Endometrial microvascular endothelial cells (primary cell): ENCODE measurements around the gene C3AR1. TPM values are rescaled to one million over a fixed set of nuclear protein-coding genes. Genes with fewer than 3 reads are reported as not detected.
"Not testable (repeated sequence)": the region's sequence is repeated elsewhere in the genome, so short reads cannot be mapped to it uniquely, and the experiment has no call there.

Experiments used
- in situ Hi-C: cut with HindIII; loops from 2 replicates; pipeline ENCODE4 v1.10.0; 2017; ENCODE audit warnings: low sequenced_read_pairs, low pct_unique_long_range_greater_than_20kb; ENCODE audit errors: inconsistent ontology term
- total RNA-seq: library from RNA; depleted of rRNA; stranded (reverse); fragments of >200 nt; gene quantifications from one replicate; pipeline ENCODE4 v1.2.3, GENCODE V29; 2015; ENCODE audit errors: inconsistent ontology term

The C3AR1 gene
- total RNA-seq, result 1.2 TPM

DNA sequence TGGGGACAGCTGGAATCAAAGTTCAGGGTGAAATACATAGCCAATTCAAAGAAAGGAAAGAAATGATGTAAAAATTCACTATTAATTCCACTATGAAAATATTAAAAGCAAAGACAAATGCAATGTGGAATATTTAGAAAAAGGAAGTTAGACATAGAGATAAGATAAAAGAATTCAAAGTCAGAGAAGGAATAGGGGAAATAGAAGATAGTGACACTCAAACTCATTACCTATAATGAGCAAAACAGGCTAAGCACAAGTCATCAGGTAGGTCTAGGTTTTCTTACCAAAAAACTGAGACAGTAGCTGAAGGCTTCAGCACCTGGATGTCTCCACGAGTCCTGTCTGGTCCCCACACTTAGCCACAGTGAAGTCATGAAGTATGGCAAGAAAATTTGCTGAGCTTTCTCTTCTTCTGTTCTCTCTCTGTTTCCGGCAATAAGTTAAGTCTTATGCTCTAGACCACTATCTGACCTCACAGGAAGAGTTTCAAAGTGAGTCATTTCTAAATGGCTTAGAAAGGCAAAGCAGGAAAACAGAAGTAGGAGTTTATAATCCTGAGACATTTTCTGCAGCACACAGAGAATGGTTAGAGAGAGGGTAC, at the start of gene C3AR1:
Gene C3AR1 (minus strand): TSS at position 369 of the 604 bp plus-strand sequence. CDS start 6,174 bp downstream, outside the sequence.
- in situ Hi-C loops, result no loop called here

- in situ Hi-C loops, result not testable (repeated sequence)
Observed at GRCh38 chr12:8113117-8113516, 47.0 kb upstream of the C3AR1 start.

GRCh38 chr12:8108808-8109398, 42.7 kb upstream of the C3AR1 start:
- in situ Hi-C loops, result no loop called here

DNA sequence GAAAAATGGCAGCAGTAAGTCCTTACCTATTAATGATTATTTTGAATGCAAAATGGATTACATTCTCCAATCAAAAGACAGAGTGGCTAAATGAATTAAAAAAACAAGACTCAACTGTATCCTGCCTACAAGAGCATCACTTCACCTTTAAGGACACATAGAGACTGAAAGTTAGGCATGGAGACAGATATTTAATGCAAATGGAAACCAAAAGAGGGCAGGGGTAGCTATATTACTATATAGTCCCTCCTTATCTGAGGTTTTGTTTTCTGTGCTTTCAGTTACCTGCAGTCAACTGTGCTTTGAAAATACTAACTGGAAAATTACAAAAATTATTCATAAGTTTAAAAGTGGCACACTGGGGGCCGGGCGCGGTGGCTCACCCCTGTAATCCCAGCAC, 33.1 kb upstream of the C3AR1 start:
- in situ Hi-C loops, result no loop called here

DNA sequence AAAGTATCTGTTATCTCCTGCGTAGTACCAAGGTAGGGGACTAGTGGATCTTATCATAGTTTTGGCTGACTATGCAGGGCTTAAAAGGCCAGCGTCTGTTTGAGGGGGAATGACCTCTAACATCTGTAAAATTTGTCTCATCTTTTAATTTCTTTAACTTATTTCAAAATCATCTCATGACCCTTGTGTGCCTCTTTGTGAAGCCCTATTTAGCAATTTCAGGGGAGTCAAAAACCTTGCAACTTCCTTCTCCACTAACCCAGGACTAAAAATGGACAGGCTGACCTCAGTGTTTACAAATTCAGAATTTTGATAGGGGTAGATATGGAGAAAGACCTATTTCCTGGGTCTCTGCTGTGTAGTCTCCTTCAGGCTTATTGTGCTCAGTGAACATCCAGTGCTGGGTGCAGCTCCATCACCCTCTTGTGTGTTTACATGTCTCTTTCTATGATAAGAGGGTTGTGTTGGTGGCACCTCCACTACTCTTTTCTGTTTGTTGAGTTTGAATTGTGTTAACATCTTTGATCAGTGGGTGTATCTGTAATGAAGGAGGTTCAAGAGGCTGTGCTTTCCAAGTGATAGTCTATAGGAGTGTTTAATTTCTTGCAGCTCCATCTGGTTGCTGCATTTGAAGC, 30.2 kb upstream of the C3AR1 start:
- in situ Hi-C loops, result no loop called here

DNA sequence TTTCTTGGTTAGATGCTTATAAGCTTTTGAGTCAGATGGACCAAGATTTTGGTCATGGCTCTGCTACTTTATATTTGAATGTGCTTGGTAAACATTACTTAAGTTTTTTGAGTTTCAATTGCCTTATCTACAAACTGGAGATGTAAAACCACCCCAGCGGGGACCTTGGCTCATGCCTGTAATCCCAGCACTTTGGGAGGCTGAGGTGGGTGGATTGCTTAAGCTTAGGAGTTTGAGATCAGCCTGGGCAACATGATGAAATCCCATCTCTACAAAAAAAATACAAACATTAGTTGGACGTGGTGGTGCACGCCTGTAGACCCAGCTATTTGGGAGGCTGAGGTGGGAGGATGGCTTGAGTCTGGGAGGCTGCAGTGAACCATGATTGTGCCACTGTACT, 27.1 kb upstream of the C3AR1 start:
- in situ Hi-C loops, result no loop called here

GRCh38 chr12:8089716-8090115, 23.6 kb upstream of the C3AR1 start:
- in situ Hi-C loops, result no loop called here

DNA sequence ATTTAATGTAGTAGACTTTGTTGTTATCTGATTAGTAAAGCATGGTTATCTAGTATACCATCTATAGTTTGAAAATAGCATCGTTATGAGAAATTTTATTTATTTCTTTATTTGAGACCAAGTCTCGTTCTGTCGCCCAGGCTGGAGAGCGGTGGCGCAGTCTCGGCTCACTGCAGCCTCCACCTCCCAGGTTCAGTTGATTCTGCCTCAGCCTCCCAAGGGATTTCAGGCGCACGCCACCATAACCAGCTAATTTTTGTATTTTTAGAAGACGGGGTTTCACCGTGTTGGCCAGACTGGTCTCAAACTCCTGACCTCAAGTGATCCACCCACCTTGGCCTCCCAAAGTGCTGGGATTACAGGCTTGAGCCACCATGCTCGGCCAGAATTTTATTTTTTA, 23.1 kb upstream of the C3AR1 start:
- in situ Hi-C loops, result not testable (repeated sequence)

GRCh38 chr12:8088574-8088973, 22.4 kb upstream of the C3AR1 start:
- in situ Hi-C loops, result no loop called here

DNA sequence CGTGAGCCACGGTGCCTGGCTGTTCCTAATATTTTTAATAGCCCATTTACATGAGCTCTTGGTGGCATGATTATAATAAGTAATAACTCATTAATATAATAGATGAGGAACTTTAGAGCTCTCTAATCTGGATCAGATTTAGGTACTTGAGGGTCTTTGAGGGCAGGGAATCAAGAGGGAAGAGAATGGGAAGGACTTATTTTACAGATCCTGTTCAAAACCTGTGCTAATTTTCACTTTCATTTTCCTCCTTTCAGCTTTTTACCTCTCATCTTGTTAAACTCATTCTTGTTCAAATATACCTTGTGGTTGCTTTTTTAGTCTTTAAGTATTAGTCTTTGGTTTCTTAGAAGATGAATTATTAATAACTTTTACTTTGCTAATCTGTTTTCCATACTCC, 21.5 kb upstream of the C3AR1 start:
- in situ Hi-C loops, result no loop called here

DNA sequence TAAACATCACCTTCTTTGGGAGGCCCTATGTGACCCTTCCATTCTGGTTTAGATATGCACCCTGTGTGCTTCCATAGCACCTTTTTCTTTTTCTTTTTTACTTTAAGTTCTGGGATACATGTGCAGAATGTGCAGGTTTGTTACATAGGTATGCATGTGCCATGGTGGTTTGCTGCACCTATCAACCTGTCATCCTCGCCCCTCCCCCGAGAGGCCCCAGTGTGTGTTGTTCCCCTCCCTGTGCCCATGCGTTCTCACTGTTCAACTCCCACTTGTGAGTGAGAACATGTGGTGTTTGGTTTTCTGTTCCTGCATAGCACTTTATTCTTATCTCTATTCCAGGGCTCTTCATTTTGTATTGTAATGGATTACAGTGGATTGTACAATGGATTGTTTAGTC, 18.2 kb upstream of the C3AR1 start:
- in situ Hi-C loops, result not testable (repeated sequence)

DNA sequence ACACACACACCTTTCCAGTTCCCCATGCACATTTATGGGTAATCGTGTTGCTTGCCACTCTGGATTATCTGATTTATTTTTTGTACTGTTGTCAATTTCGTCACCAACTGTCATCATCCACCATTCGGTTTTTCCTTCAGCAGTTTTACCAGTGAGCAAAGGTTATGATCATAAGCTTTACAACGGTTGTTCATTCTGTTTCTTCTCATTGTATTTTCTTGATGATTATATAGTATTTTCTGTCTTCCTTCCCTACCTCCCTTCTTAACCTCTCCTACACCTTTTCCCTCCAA, 16.6 kb upstream of the C3AR1 start:
- in situ Hi-C loops, result no loop called here

- in situ Hi-C loops, result no loop called here
Observed at GRCh38 chr12:8081251-8081920, 15.2 kb upstream of the C3AR1 start.

- in situ Hi-C loops, result no loop called here
Observed at GRCh38 chr12:8080120-8080519, 14.0 kb upstream of the C3AR1 start.

DNA sequence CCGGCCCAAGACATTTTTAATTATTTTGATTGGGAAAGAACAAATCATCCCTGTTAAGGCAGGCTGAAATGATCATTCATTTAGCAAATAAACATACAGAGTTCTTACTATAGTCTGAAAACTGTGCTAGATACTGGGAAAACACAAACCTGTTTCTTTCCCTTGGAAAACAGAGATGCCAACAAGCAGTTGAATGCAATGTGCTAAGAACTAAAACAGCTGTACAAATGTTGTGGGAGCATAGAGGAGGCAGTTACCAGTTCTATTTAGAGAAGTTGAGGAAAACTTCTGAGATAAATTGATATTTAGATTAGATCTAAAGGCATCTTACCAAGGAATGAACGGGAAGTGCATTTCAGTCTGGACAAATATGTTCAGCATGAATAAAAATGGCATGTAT, 12.8 kb upstream of the C3AR1 start:
- in situ Hi-C loops, result no loop called here

DNA sequence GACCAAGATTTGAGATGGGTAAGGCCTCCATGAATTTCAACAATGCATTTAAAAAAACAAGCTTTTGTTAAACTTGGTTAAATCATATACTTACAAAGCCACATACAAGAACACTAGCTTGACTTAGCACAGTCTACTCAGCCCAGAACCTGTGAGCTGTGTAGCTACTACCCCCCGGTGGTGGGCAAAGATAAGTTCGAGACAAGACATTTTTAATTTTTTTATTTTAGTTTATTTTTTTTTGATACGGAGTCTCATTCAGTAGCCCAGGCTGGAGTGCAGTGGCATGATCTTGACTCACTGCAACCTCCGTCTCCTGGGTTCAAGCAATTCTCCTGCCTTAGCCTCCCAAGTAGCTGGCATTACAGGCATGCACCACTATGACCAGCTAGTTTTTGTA, 12.2 kb upstream of the C3AR1 start:
- in situ Hi-C loops, result no loop called here

DNA sequence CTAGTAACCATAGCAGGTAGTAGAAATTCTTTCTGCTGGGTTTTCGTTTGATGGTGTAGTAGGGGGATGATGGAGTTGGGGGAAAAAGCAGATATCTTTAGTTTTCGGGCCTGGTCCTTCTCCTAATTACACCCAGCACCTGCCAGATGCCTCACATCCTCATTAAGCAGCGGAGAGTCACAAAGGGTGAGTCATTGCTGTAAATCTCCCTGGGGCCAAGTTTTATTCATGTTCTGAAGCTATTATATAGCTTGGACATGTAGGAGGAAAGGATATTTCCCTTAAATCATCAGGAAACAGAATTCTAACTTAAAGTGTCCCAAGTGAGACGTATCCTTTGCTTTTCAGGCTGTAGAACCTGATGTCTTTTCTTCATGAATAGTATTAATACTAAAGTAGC, 11.0 kb upstream of the C3AR1 start:
- in situ Hi-C loops, result no loop called here

- in situ Hi-C loops, result no loop called here
Observed at GRCh38 chr12:8076366-8076765, 10.2 kb upstream of the C3AR1 start.

DNA sequence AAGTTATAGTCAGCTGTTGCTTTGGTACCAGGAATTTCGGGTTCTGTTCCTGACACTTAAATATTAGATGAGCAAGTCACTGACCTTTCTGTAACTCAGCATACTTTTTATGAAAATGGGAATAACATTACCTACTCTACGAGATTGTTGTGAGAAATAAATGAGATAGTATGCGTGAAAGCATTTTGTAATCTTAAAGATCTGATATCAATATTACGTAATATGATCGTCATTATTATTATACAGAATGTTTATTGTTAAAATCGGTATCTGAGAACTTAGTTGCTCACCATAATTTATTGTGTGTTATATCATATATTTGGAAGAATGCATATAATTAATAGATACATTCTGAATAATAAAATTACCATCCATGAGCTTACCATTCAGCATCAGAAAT, 9.8 kb upstream of the C3AR1 start:
- in situ Hi-C loops, result no loop called here

- in situ Hi-C loops, result not testable (repeated sequence)
Observed at GRCh38 chr12:8071820-8072219, 5.7 kb upstream of the C3AR1 start.
